Heart left ventricle (tissue), 13 donors: ENCODE results near the gene TBC1D1.

ENCODE experiments used
- CTCF ChIP-seq, 12 donors: fragments of 200-600 bp; sonication (generic) in 4 of 12; IDR thresholded peaks; one replicate each; pipeline versions ENCODE4 v1.5.0 to v1.8.0; 2018 to 2022; ENCODE audit warnings: antibody characterized with exemption in 12 of 12, mild to moderate bottlenecking in 5 of 12
- POLR2A ChIP-seq, 2 donors: fragments of 450-650 bp; IDR thresholded peaks; one replicate each; pipeline ENCODE4 v1.6.1; 2017; ENCODE audit warnings: antibody characterized with exemption in 2 of 2, mild to moderate bottlenecking in 2 of 2, moderate library complexity in 2 of 2
- donor health status: ischemic (EF 13 %, LVEDD 7.1; RV severe dilation, severe dysfunction).
- donor health status: DM: no; HTN: yes; CAD: no.
- donor health status: DM: no; HTN: no; CAD: no.
- donor health status: ischemic (EF 25% LVEDD 6.9; RV normal size, moderate dysfunction).
- donor health status: ischemic (EF 25% LVEDD 5.7; RV mildly dilated, moderate dysfunction).
- donor health status: ischemic (EF 35%, LVEDD 5.7; RV mildly dilated, moderate dysfunction).
- donor health status: nonischemic (EF 11% LVEDD 7.7; RV severe dilation, severe dysfunction).
- donor health status: DM: yes; HTN: yes; CAD: no.
- donor health status: PGD.
- donor health status: ischemic (EF 29% LVEDD 5.4; RV normal size, mild dysfunction).
- donor health status: nonischemic (EF 23%, LVEDD 6.1; RV moderate dilation, normal function).

GRCh38 chr4:38138363-38138762, 247.5 kb downstream of the TBC1D1 start:
- TF ChIP-seq POLR2A (IDR thresholded peaks at IDR 0.05) = no peak
- TF ChIP-seq CTCF (IDR thresholded peaks at IDR 0.05) = no peak
